Measurements from ENCODE around the gene TRIM62.

The TRIM62 gene

GRCh38 chr1:33191731-33192275, 10.0 kb upstream of the TRIM62 start:
- ChIA-PET CTCF (no interaction called here), POLR2A (no interaction called here)
- DNase-seq (ENCODE audit: extremely low spot score) = no peak
- no peak for TF ChIP-seq CTCF (IDR thresholded peaks at IDR 0.05; ENCODE audit: control extremely low read depth, extremely low read depth, low read depth, missing control alignments)

- POLR2A ChIA-PET = no interaction called here
- DNase-seq (ENCODE audit: extremely low spot score) = no peak
- no peak for TF ChIP-seq CTCF (IDR thresholded peaks at IDR 0.05; ENCODE audit: control extremely low read depth, extremely low read depth, low read depth, missing control alignments)
- CTCF ChIA-PET = no interaction called here
These were observed 8.9 kb upstream of the TRIM62 start for GRCh38 chr1:33190701-33191100.

- ChIA-PET CTCF (no interaction called here), POLR2A (no interaction called here)
- no peak for TF ChIP-seq CTCF (IDR thresholded peaks at IDR 0.05; ENCODE audit: control extremely low read depth, extremely low read depth, low read depth, missing control alignments)
- DNase-seq (ENCODE audit: extremely low spot score) = no peak
These were observed 6.9 kb upstream of the TRIM62 start for GRCh38 chr1:33188572-33189275.

GRCh38 chr1:33186936-33187335, 5.1 kb upstream of the TRIM62 start:
- TF ChIP-seq CTCF (IDR thresholded peaks at IDR 0.05; ENCODE audit: control extremely low read depth, extremely low read depth, low read depth, missing control alignments) = no peak
- ChIA-PET CTCF (no interaction called here), POLR2A (no interaction called here)
- DNase-seq (ENCODE audit: extremely low spot score) = no peak

GRCh38 chr1:33185541-33185940, 3.7 kb upstream of the TRIM62 start:
- CTCF ChIA-PET = no interaction called here
- DNase-seq (ENCODE audit: extremely low spot score) = no peak
- TF ChIP-seq CTCF (IDR thresholded peaks at IDR 0.05; ENCODE audit: control extremely low read depth, extremely low read depth, low read depth, missing control alignments) = no peak
- POLR2A ChIA-PET = no interaction called here

GRCh38 chr1:33183306-33183705, 1.5 kb upstream of the TRIM62 start:
- POLR2A ChIA-PET = no interaction called here
- no peak for TF ChIP-seq CTCF (IDR thresholded peaks at IDR 0.05; ENCODE audit: control extremely low read depth, extremely low read depth, low read depth, missing control alignments)
- CTCF ChIA-PET = no interaction called here
- no peak for DNase-seq (ENCODE audit: extremely low spot score)

All from GM10248 (cell line).